ENCODE data around the gene TTLL5. TPM values are rescaled to one million over a fixed set of nuclear protein-coding genes. Genes with fewer than 3 reads are reported as not detected.

Gene TTLL5
- total and polyA plus RNA-seq, 2 of the 4 experiments (the other 2 are of a cell fraction), result 11.9 to 16.7 TPM

- Histone ChIP-seq H3K18ac (ENCODE audit: low read depth, low read length) (no peak overlapping the region), H3K4me1 (ENCODE audit: control insufficient read depth, insufficient read depth, low read length) (peaks cover 21% of the 10 kb centered on the region), H3K4ac (ENCODE audit: low read depth, low read length) (no peak overlapping the region), H3K23ac (ENCODE audit: low read depth, low read length) (no peak overlapping the region), H3K36me3 (ENCODE audit: control insufficient read depth, insufficient read depth, low read length) (peaks cover 9% of the 10 kb centered on the region; the same call in 1 of the 2 replicates), H3K9me3 (ENCODE audit: control insufficient read depth, insufficient read depth, low read length) (no peaks in the 10 kb centered on the region), H3K56ac (ENCODE audit: extremely low read depth, insufficient read depth, low read length) (no peak overlapping the region), H2BK5ac (ENCODE audit: low read depth, low read length, poor library complexity, severe bottlenecking) (no peak overlapping the region), H3K79me1 (ENCODE audit: low read depth in 1 of 2, low read length in 2 of 2) (no peaks in the 10 kb centered on the region; a peak in 1 of 4 replicates), H4K20me1 (ENCODE audit: insufficient read depth, low read length) (peaks cover 3% of the 10 kb centered on the region; the same call in 1 of the 2 replicates), H3K14ac (replicated peaks; ENCODE audit: low read depth, low read length) (no peak overlapping the region), H3K4me2 (ENCODE audit: low read depth, low read length) (no peak overlapping the region), H2AFZ (replicated peaks; ENCODE audit: low read length, poor library complexity) (no peak overlapping the region), H3K9me1 (ENCODE audit: insufficient read depth, low read length) (peaks cover 20% of the 10 kb centered on the region), H2BK15ac (ENCODE audit: low read depth, low read length) (no peak overlapping the region), H4K8ac (ENCODE audit: low read depth in 2 of 2, low read length in 2 of 2) (no peak overlapping the region), H3K27me3 (ENCODE audit: control insufficient read depth, insufficient read depth, low read length) (no peaks in the 10 kb centered on the region), H2BK20ac (ENCODE audit: low read depth, low read length) (no peak overlapping the region), H3K4me3 (ENCODE audit: insufficient read depth, low read depth, low read length) (no peak overlapping the region), H4K5ac (ENCODE audit: low read depth, low read length) (no peak overlapping the region), H3K9ac (ENCODE audit: low read depth, low read length) (no peak overlapping the region), H4K91ac (ENCODE audit: insufficient read depth, low read depth, low read length) (no peak overlapping the region), H3K27ac (ENCODE audit: insufficient read depth, low read length) (no peak overlapping the region), H2AK9ac (replicated peaks; ENCODE audit: low read depth, low read length, poor library complexity) (no peak overlapping the region), H2BK120ac (ENCODE audit: low read depth, low read length) (no peak overlapping the region), H2AK5ac (ENCODE audit: low read depth, low read length) (no peak overlapping the region)
- WGBS, 2 experiments (ENCODE audit: extremely low coverage in 2 of 2, insufficient read length in 1 of 2), result 100% methylated on average over 1 of the region's 5 CpGs; no CpG with 5 or more reads in 1 of the 2 experiments
- no TSS peak for BruUV-seq (replicated peaks)
- CTCF ChIA-PET, result interaction anchor here (9.8 kb wide), 1 partner anchor 73 kb away, joined by 125 read pairs; the partner anchor contains the start of gene FLVCR2
- no peak for DNase-seq
- POLR2A ChIA-PET (ENCODE audit: unreplicated experiment), result no interaction called here
- dilution Hi-C loops (cut with HindIII; ENCODE audit: low sequenced_read_pairs, unreplicated experiment) (no loop called here), in situ Hi-C loops (cut with MboI; ENCODE audit: low sequenced_read_pairs) (loop anchor here (5.0 kb wide), 1 partner anchor 73 kb away; the partner anchor contains the start of gene FLVCR2), intact Hi-C loops (cut with micrococcal nuclease) (no loop called here)
- no peak for ATAC-seq (ENCODE audit: low read depth)
- TF ChIP-seq RAD21 (IDR thresholded peaks at IDR 0.05; ENCODE audit: low read length) (no peak), USF2 (IDR thresholded peaks at IDR 0.05; ENCODE audit: low read depth, low read length) (no peak), FOS (IDR thresholded peaks at IDR 0.05; ENCODE audit: low read depth, low read length) (no peak), NFE2L2 (IDR thresholded peaks at IDR 0.05; ENCODE audit: low read depth, low read length) (no peak), MAZ (IDR thresholded peaks at IDR 0.05; ENCODE audit: borderline replicate concordance, low read depth, low read length) (no peak), RFX5 (IDR thresholded peaks at IDR 0.05; ENCODE audit: low read depth, low read length) (no peak), BHLHE40 (IDR thresholded peaks at IDR 0.05; ENCODE audit: low read depth, low read length) (no peak), MXI1 (IDR thresholded peaks at IDR 0.05; ENCODE audit: borderline replicate concordance, low read depth, low read length) (no peak), POLR2A (IDR thresholded peaks at IDR 0.05; ENCODE audit: low read depth, low read length) (no peak)
Observed at GRCh38 chr14:75650253-75651058, 10.6 kb upstream of the TTLL5 start.
